NT2/D1 (cell line): ENCODE data around the gene SCYL1.
"Not testable (repeated sequence)": the region's sequence is repeated elsewhere in the genome, so short reads cannot be mapped to it uniquely, and the experiment has no call there.

Experiments used
- YY1 ChIP-seq: IDR thresholded peaks from 2 replicates; pipeline ENCODE4 v1.6.1; 2011; ENCODE audit not compliant: insufficient read length, insufficient read depth
- ZNF274 ChIP-seq: IDR thresholded peaks from 2 replicates; pipeline ENCODE4 v1.6.1; 2011; ENCODE audit warnings: mild to moderate bottlenecking, low read depth, low read length

- not testable (repeated sequence) for TF ChIP-seq ZNF274, YY1
These were observed 1.9 kb upstream of the SCYL1 start for GRCh38 chr11:65522718-65523630.
